Measurements from ENCODE around the gene HAUS1.
"Not testable (repeated sequence)": the region's sequence is repeated elsewhere in the genome, so short reads cannot be mapped to it uniquely, and the experiment has no call there.

The HAUS1 gene

DNA sequence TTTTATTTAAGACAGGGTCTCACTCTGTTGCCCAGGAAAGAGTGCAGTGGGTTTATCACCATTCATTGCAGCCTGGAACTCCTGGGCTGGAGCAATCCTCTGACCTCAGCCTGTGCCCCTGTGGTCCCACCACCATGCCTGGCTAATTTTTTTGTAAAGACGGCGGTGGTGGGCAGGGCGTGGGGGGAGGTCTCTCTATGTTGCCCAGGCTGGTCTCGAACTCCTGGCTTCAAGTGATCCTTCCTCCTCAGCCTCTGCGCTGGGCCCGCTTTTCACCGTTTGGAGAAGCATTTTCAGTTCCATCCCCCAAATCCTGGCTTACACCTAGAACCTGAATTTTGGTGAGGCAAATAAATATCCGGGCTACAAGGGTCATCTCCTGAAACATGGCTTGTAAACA is 4.7 kb upstream of the HAUS1 start:
- no peak for DNase-seq (ENCODE audit: low read depth in 2 of 2)
- TF ChIP-seq, protein P1, sequence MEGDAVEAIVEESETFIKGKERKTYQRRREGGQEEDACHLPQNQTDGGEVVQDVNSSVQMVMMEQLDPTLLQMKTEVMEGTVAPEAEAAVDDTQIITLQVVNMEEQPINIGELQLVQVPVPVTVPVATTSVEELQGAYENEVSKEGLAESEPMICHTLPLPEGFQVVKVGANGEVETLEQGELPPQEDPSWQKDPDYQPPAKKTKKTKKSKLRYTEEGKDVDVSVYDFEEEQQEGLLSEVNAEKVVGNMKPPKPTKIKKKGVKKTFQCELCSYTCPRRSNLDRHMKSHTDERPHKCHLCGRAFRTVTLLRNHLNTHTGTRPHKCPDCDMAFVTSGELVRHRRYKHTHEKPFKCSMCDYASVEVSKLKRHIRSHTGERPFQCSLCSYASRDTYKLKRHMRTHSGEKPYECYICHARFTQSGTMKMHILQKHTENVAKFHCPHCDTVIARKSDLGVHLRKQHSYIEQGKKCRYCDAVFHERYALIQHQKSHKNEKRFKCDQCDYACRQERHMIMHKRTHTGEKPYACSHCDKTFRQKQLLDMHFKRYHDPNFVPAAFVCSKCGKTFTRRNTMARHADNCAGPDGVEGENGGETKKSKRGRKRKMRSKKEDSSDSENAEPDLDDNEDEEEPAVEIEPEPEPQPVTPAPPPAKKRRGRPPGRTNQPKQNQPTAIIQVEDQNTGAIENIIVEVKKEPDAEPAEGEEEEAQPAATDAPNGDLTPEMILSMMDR (IDR thresholded peaks at IDR 0.05; ENCODE audit: low read depth, low read length): no peak
- no peak overlapping the region for H3K4me3 ChIP-seq (replicated peaks in 1 of 2; ENCODE audit: low read depth in 2 of 2, low read length in 2 of 2)

DNA sequence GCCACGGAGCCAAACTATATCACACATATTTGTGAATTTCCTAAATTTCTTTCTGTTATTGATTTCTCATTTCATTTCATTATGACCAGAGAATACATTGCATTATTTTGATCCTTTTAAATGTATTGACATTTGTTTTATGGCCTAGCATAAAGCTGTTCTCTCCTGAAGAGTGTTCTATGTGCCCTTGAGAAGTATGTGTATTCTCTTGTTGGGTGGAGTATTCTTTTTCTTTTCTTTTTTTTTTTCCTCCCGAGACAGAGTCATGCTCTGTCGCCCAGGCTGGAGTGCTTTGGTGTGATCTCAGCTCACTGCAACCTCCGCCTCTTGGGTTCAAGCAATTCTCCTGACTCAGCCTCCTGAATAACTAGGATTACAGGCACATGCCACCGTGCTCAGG is 5.2 kb downstream of the HAUS1 start:
- TF ChIP-seq, protein P1 (IDR thresholded peaks at IDR 0.05; ENCODE audit: low read depth, low read length): no peak
- no peak for DNase-seq (ENCODE audit: low read depth in 2 of 2)
- no peak overlapping the region for H3K4me3 ChIP-seq (replicated peaks in 1 of 2; ENCODE audit: low read depth in 2 of 2, low read length in 2 of 2)

DNA sequence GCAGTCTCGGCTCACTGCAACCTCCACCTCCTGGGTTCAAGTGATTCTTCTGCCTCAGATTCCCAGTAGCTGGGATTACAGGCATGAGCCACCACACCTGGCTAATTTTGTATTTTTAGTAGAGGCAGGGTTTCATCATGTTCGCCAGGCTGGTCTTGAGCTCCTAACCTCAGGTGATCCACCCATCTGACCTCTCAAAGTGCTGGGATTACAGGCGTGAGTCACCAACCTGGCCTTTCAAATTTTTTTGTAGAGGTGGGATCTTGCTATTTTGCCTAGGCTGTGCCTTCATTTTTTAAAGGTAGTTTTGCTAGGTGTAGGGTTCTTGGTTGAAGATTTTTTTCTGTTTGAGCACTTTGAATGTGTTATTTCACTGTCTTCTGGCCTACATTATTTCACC is 6.2 kb downstream of the HAUS1 start:
- no peak for DNase-seq (ENCODE audit: low read depth in 2 of 2)
- no peak overlapping the region for H3K4me3 ChIP-seq (replicated peaks in 1 of 2; ENCODE audit: low read depth in 2 of 2, low read length in 2 of 2)
- TF ChIP-seq, protein P1 (IDR thresholded peaks at IDR 0.05; ENCODE audit: low read depth, low read length): no peak

DNA sequence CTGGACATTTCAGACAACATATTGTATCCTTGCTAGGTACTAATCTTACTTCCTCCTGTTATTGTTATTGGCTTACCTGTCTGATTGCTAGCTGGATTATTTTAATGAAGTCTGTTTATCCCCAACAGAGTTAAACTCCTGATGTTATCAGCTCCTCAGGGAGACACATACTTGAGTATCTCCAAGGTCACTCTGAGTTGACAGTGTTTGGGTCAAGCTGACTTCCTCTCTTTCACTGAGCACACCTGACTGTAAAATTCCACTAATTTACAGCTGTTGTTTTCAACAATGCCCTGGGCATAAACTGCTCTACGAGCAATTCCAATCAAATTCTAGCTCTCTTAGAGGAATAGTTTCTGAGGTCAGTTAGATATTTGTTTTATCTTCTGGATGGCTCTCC is 9.6 kb downstream of the HAUS1 start:
- H3K4me3 ChIP-seq (replicated peaks in 1 of 2; ENCODE audit: low read depth in 2 of 2, low read length in 2 of 2): no peak overlapping the region
- TF ChIP-seq, protein P1 (IDR thresholded peaks at IDR 0.05; ENCODE audit: low read depth, low read length): no peak
- DNase-seq (ENCODE audit: low read depth in 2 of 2): no peak

DNA sequence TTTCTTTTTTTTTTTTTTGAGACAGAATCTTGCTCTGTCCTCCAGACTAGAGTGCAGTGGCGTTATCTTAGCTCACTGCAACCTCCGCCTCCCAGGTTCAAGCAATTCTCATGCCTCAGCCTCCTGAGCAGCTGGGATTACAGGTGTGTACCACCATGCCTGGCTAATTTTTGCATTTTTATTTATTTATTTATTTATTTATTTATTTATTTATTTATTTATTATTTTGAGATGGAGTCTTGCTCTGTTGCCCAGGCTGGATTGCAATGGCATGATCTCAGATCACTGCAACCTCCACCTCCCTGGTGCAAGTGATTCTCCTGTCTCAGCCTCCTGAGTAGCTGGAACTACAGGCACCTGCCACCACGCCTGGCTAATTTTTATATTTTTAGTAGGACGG is 22.4 kb downstream of the HAUS1 start:
- DNase-seq (ENCODE audit: low read depth in 2 of 2); H3K4me3 ChIP-seq (replicated peaks in 1 of 2; ENCODE audit: low read depth in 2 of 2, low read length in 2 of 2): not testable (repeated sequence)

DNA sequence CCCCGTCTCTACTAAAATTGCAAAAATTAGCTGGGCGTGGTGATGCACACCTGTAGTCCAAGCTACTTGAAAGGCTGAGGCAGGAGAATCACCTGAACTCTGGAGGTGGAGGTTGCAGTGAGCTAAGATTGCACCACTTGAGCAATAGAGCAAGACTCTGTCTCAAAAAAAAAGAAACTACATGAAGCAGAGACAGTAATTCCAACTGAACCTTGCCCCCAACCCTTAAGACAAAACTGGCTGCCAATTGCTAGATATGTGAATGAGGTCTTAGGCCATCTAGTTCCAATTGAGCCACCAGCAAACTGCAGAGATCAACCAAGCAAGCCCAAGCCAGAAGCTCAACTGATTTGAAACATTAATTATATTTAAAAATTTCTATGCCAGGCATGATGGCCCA is 25.9 kb downstream of the HAUS1 start:
- no peak for DNase-seq (ENCODE audit: low read depth in 2 of 2)
- no peak overlapping the region for H3K4me3 ChIP-seq (replicated peaks in 1 of 2; ENCODE audit: low read depth in 2 of 2, low read length in 2 of 2)
- TF ChIP-seq, protein P1 (IDR thresholded peaks at IDR 0.05; ENCODE audit: low read depth, low read length): no peak

DNA sequence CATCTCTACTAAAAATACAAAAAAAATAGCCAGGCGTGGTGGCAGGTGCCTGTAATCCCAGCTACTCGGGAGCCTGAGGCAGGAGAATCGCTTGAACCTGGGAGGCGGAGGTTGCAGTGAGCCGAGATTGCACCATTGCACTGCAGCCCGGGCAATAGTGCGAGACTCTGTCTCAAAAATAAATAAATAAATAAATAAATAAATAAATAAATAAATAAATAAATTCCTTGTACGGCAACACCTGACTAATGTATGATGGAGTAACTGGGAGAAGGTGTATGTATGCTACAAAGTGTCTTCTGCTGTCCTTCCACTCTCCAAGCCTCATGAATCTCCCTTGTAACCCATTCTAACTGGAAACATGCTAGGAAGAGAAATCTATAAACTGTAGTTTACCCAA is 26.4 kb downstream of the HAUS1 start:
- DNase-seq (ENCODE audit: low read depth in 2 of 2); H3K4me3 ChIP-seq (replicated peaks in 1 of 2; ENCODE audit: low read depth in 2 of 2, low read length in 2 of 2): not testable (repeated sequence)

DNA sequence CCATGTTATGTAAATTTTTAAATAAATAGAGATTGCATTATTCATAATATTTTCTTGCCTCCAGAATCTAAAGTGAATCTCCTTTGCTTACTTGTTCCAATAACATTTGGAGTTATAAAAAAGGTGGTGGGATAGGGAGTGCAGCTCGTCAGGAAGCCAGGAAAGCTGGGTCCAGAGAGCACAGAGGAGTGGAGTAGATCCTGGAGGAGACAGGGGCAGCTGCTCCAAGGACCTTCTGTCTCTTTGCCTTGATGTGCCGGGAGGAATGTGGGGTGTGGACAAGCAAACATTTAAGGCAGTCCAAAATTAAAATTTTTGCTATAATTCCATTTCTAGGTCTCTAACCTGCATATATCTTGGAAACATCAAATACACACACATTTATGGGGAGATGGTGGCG is 29.3 kb downstream of the HAUS1 start:
- H3K4me3 ChIP-seq (replicated peaks in 1 of 2; ENCODE audit: low read depth in 2 of 2, low read length in 2 of 2): no peak overlapping the region
- DNase-seq (ENCODE audit: low read depth in 2 of 2): no peak
- TF ChIP-seq, protein P1 (IDR thresholded peaks at IDR 0.05; ENCODE audit: low read depth, low read length): no peak

All from cardiac fibroblast (primary cell).